Fibroblast of lung (primary cell): ENCODE results near the gene GPHN. TPM values are rescaled to one million over a fixed set of nuclear protein-coding genes. Genes with fewer than 3 reads are reported as not detected.

Experiments used
- DNase-seq, 2 donors: peaks; one replicate each; pipeline versions ENCODE4 v3.0.0 to v3.0.0-alpha.2; 2010; ENCODE audit warnings: low read depth in 2 of 2
- H2AFZ ChIP-seq: 2 replicates; pipeline ENCODE4 v1.5.1; 2012; ENCODE audit warnings: low read length, control low read depth, inconsistent platforms
- H3K27ac ChIP-seq: 2 replicates; pipeline ENCODE4 v1.5.1; 2011; ENCODE audit warnings: low read length, control low read depth; ENCODE audit not compliant: insufficient read depth
- H3K27me3 ChIP-seq: 2 replicates; pipeline ENCODE4 v1.5.1; 2011; ENCODE audit warnings: mild to moderate bottlenecking, low read length; ENCODE audit not compliant: control insufficient read depth, insufficient read depth
- H3K36me3 ChIP-seq: 2 replicates; pipeline ENCODE4 v1.5.1; 2011; ENCODE audit warnings: low read length; ENCODE audit not compliant: control insufficient read depth, insufficient read depth
- H3K4me1 ChIP-seq: 2 replicates; pipeline ENCODE4 v1.5.1; 2011; ENCODE audit warnings: low read length; ENCODE audit not compliant: control insufficient read depth, insufficient read depth; ENCODE audit errors: extremely low read depth
- H3K4me2 ChIP-seq: 2 replicates; pipeline ENCODE4 v1.5.1; 2011; ENCODE audit warnings: low read length, control low read depth; ENCODE audit not compliant: insufficient read depth; ENCODE audit errors: extremely low read depth
- H3K4me3 ChIP-seq, 4 experiments: fragments of 200-600 bp in 1 of 4; sonication (generic) in 1 of 4; replicated peaks in 1 of 4; 2 replicates each; pipeline ENCODE4 v1.5.1; 2011 to 2016; ENCODE audit warnings: low read length in 4 of 4, low read depth in 3 of 4, mild to moderate bottlenecking in 3 of 4, control low read depth in 2 of 4, inconsistent platforms in 1 of 4, mixed read lengths in 1 of 4; ENCODE audit not compliant: insufficient read depth in 1 of 4; ENCODE audit errors: control extremely low read depth in 1 of 4
- H3K79me2 ChIP-seq: 2 replicates; pipeline ENCODE4 v1.5.1; 2012; ENCODE audit warnings: mild to moderate bottlenecking, low read length, inconsistent platforms; ENCODE audit not compliant: control insufficient read depth, insufficient read depth
- H3K9ac ChIP-seq: 2 replicates; pipeline ENCODE4 v1.5.1; 2011; ENCODE audit warnings: mild to moderate bottlenecking, low read length, control low read depth; ENCODE audit not compliant: insufficient read depth
- H3K9me3 ChIP-seq: 2 replicates; pipeline ENCODE4 v1.5.1; 2012; ENCODE audit warnings: low read depth, low read length; ENCODE audit not compliant: control insufficient read depth, insufficient read depth
- H4K20me1 ChIP-seq: 2 replicates; pipeline ENCODE4 v1.5.1; 2011; ENCODE audit warnings: low read length; ENCODE audit not compliant: control insufficient read depth, insufficient read depth; ENCODE audit errors: extremely low read depth
- CTCF ChIP-seq, 2 donors: IDR thresholded peaks in 1 of 2; conservative IDR thresholded peaks in 1 of 2; 1 replicate in 1 of 2; 2 replicates in 1 of 2; pipeline ENCODE4 v1.5.1; 2011 to 2012; ENCODE audit warnings: low read length in 2 of 2, control low read depth in 1 of 2, inconsistent platforms in 1 of 2, low read depth in 1 of 2, mild to moderate bottlenecking in 1 of 2
- EZH2 ChIP-seq: IDR thresholded peaks from 2 replicates; pipeline ENCODE4 v1.5.1; 2012; ENCODE audit warnings: low read length, control low read depth, mild to moderate bottlenecking; ENCODE audit errors: missing control alignments
- polyA plus RNA-seq, 2 donors: library from polyadenylated mRNA; depleted of rRNA in 1 of 2; stranded (reverse) in 1 of 2; unstranded in 1 of 2; fragments of >200 nt; gene quantifications; 2 replicates each; pipeline ENCODE4 v1.2.1, GENCODE V29; 2011 to 2012; ENCODE audit warnings: missing spikeins in 1 of 2
- total RNA-seq: library from RNA; depleted of rRNA; stranded (reverse); fragments of >200 nt; gene quantifications from 2 replicates; pipeline ENCODE4 v1.2.1, GENCODE V29; 2014

GPHN gene
- total and polyA plus RNA-seq, 2 donors (not counting 1 experiment from before 2014, with no cell fraction given) = 8.3 to 13.9 TPM

GRCh38 chr14:67079846-67080245 is 571.9 kb downstream of the GPHN start:
- H3K27me3 ChIP-seq = no peaks in the 10 kb centered on the region
- H3K4me3 ChIP-seq = no peak overlapping the region
- TF ChIP-seq EZH2 = no peak
- no peak for TF ChIP-seq CTCF (conservative IDR thresholded peaks at IDR 0.05 in 1 of 2, IDR thresholded peaks at IDR 0.05 in 1 of 2; ENCODE audit: low read depth in 1 of 2, low read length in 2 of 2)
- H3K4me2 ChIP-seq = no peak overlapping the region
- H2AFZ ChIP-seq = no peak overlapping the region
- H3K36me3 ChIP-seq = no peaks in the 10 kb centered on the region
- no peaks in the 10 kb centered on the region for H3K79me2 ChIP-seq
- H3K9me3 ChIP-seq = no peaks in the 10 kb centered on the region
- no peaks in the 10 kb centered on the region for H4K20me1 ChIP-seq
- no peak overlapping the region for H3K27ac ChIP-seq
- no peaks in the 10 kb centered on the region for H3K4me1 ChIP-seq
- no peak overlapping the region for H3K9ac ChIP-seq
- DNase-seq = no peak

DNA sequence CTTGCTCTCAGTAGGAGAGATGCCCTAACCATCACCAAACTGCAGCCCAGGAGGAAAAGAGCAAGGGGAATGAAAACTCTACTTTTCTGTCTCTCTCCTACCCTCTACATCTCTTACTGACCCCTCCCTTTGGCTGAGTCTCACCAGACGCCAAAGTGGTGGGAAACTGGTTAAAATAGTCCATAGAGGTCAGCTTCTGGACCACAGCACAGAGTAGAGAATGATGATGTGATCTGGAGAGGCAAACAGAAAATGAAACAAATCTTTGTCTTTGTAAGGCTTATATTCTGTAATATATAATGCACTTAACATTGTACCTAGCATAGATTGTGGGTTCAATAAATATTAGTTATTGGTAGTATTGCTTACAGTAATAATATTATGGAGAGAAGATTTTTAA is 600.3 kb downstream of the GPHN start:
- Histone ChIP-seq H3K9me3 (no peaks in the 10 kb centered on the region), H3K27ac (no peak overlapping the region), H3K36me3 (no peaks in the 10 kb centered on the region), H2AFZ (no peak overlapping the region), H3K79me2 (no peaks in the 10 kb centered on the region), H3K27me3 (no peaks in the 10 kb centered on the region), H3K4me2 (no peak overlapping the region), H3K9ac (no peak overlapping the region), H3K4me1 (no peaks in the 10 kb centered on the region), H3K4me3 (no peak overlapping the region), H4K20me1 (no peaks in the 10 kb centered on the region)
- TF ChIP-seq CTCF (conservative IDR thresholded peaks at IDR 0.05 in 1 of 2, IDR thresholded peaks at IDR 0.05 in 1 of 2; ENCODE audit: low read depth in 1 of 2, low read length in 2 of 2) (no peak), EZH2 (no peak)
- DNase-seq = no peak

GRCh38 chr14:67111022-67111421 is 603.1 kb downstream of the GPHN start:
- TF ChIP-seq EZH2 = no peak
- no peak for TF ChIP-seq CTCF (conservative IDR thresholded peaks at IDR 0.05 in 1 of 2, IDR thresholded peaks at IDR 0.05 in 1 of 2; ENCODE audit: low read depth in 1 of 2, low read length in 2 of 2)

More at GRCh38 chr14:67111022-67111421, 603.1 kb downstream of the GPHN start:
- no peaks in the 10 kb centered on the region for H3K36me3 ChIP-seq
- no peaks in the 10 kb centered on the region for H3K4me1 ChIP-seq
- no peak for DNase-seq
- no peak overlapping the region for H3K27ac ChIP-seq
- H3K27me3 ChIP-seq = no peaks in the 10 kb centered on the region
- H3K4me2 ChIP-seq = no peak overlapping the region
- no peaks in the 10 kb centered on the region for H3K9me3 ChIP-seq
- H3K4me3 ChIP-seq = no peak overlapping the region
- no peak overlapping the region for H2AFZ ChIP-seq
- no peaks in the 10 kb centered on the region for H4K20me1 ChIP-seq
- no peaks in the 10 kb centered on the region for H3K79me2 ChIP-seq
- no peak overlapping the region for H3K9ac ChIP-seq
